ENCODE results near the gene CDK5. TPM values are rescaled to one million over a fixed set of nuclear protein-coding genes. Genes with fewer than 3 reads are reported as not detected.
A peak's percentile ranks its signal among the peaks of the same experiment; 100 is the strongest.
"Not testable (repeated sequence)": the region's sequence is repeated elsewhere in the genome, so short reads cannot be mapped to it uniquely, and the experiment has no call there.

Gene CDK5
- polyA plus RNA-seq, 1 donor (not counting 4 experiments of a cell fraction or from before 2014, with no cell fraction given) = 19.3 TPM

DNA sequence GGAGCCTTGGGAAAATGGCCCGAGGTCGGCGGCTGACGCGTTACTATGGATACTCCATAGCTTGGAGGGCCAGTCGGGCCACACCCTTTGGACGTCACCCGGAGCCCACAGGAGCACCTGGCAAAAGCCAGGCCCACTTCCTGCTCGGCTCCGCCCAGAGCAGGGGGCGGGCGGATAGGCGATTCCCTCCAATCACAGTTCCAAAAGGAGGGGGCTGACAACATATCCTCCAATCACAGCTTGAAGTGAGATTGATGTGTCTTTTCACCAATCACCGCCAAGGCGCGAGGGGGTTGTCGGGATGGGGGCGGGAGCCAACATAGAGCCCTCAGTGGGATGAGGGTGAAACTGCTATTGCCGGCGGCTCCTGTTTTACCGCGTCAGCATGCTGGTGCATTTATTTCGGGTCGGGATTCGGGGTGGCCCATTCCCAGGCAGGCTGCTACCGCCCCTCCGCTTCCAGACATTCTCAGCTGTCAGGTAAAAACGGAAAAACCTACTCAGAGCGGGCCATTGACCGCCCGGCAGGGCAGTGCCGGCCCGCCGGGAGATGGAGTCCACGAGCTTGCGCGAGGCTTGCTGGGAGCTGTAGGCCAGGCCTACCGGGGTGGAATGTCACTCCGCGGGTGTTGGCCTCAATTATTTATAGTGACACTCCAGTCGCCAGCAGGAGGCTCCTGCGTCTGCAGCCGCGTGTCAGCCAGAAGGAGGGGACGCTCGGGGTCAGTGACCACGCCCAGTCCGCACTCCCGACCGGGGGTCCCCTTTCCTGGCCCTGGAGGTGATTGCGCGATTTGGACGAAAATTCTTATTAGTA lies 29.4 kb downstream of the CDK5 start, which contains the start of gene ABCB8:
Gene ABCB8 (plus strand): TSS at position 320 of the 817 bp plus-strand sequence. CDS start 66 bp downstream, at position 386.
- Histone ChIP-seq H3K36me3 (ENCODE audit: control insufficient read depth in 2 of 2, extremely low read depth in 1 of 2, insufficient read depth in 2 of 2, low read length in 2 of 2) (peaks cover 3 to 8% of the 10 kb centered on the region in 2 experiments), H3K27ac (ENCODE audit: control insufficient read depth, insufficient read depth, low read length) (peak within 1 kb of the TSS; percentile 97), H3K9me3 (ENCODE audit: control insufficient read depth, low read depth, low read length) (no peaks in the 10 kb centered on the region), H3K4me2 (ENCODE audit: control insufficient read depth, extremely low read depth, insufficient read depth, low read depth, low read length) (peak within 1 kb of the TSS; percentile 83), H3K27me3 (ENCODE audit: control insufficient read depth, extremely low read depth, insufficient read depth, low read length) (no peaks in the 10 kb centered on the region), H3K79me2 (ENCODE audit: control insufficient read depth, insufficient read depth, low read length) (peaks cover 6% of the 10 kb centered on the region), H3K9ac (ENCODE audit: control insufficient read depth, extremely low read depth, insufficient read depth, low read length) (peak within 1 kb of the TSS; percentile 95), H3K4me1 (ENCODE audit: control insufficient read depth, extremely low read depth, insufficient read depth, low read length) (peaks cover 21% of the 10 kb centered on the region), H2AFZ (ENCODE audit: control insufficient read depth, low read length) (peak within 1 kb of the TSS; percentile 85), H3K4me3 (ENCODE audit: control insufficient read depth in 2 of 3, extremely low read depth in 1 of 3, insufficient read depth in 2 of 3, low read depth in 1 of 3, low read length in 3 of 3) (peak within 1 kb of the TSS; percentile 50 to 94 (median 75)), H3K9me1 (ENCODE audit: control insufficient read depth, extremely low read depth, insufficient read depth, low read length) (peaks cover 2% of the 10 kb centered on the region), H4K20me1 (ENCODE audit: control insufficient read depth, extremely low read depth, insufficient read depth, low read length) (no peaks in the 10 kb centered on the region)
- TF ChIP-seq, protein P1, sequence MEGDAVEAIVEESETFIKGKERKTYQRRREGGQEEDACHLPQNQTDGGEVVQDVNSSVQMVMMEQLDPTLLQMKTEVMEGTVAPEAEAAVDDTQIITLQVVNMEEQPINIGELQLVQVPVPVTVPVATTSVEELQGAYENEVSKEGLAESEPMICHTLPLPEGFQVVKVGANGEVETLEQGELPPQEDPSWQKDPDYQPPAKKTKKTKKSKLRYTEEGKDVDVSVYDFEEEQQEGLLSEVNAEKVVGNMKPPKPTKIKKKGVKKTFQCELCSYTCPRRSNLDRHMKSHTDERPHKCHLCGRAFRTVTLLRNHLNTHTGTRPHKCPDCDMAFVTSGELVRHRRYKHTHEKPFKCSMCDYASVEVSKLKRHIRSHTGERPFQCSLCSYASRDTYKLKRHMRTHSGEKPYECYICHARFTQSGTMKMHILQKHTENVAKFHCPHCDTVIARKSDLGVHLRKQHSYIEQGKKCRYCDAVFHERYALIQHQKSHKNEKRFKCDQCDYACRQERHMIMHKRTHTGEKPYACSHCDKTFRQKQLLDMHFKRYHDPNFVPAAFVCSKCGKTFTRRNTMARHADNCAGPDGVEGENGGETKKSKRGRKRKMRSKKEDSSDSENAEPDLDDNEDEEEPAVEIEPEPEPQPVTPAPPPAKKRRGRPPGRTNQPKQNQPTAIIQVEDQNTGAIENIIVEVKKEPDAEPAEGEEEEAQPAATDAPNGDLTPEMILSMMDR (optimal IDR thresholded peaks at IDR 0.05 in 1 of 3, IDR thresholded peaks at IDR 0.05 in 1 of 3, conservative IDR thresholded peaks at IDR 0.05 in 1 of 3; ENCODE audit: extremely low read depth in 1 of 3, insufficient read depth in 2 of 3, low read length in 3 of 3) = peak; percentile 31 to 56 (median 31)
- TF ChIP-seq EZH2 (IDR thresholded peaks at IDR 0.05; ENCODE audit: low read length) = no peak
- DNase-seq (ENCODE audit: low read depth, low spot score) (peak; percentile 98), FAIRE-seq (peak; percentile 57)
- dilution Hi-C loops (cut with MboI; ENCODE audit: extremely low pct_ligation_motif_present, low sequenced_read_pairs) = no loop called here

DNA sequence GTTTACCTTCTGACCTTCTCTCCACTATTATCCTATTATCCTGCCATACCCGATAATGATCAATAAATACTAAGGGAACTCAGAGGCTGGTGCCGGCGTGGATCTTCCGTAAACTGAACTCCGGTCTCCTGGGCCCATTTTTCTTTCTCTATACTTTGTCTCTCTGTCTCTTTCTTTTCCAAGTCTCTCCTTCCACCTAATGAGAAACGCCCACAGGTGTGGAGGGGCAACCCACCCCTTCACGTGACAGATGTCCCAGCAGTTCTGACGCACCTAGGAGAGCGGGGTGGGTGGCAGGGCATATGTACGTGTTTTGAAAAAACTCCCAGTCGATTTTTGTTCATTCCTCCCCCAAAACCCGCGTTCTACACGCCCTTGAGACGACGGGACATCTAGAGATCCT lies 30.0 kb downstream of the CDK5 start:
- FAIRE-seq = not testable (repeated sequence)

DNA sequence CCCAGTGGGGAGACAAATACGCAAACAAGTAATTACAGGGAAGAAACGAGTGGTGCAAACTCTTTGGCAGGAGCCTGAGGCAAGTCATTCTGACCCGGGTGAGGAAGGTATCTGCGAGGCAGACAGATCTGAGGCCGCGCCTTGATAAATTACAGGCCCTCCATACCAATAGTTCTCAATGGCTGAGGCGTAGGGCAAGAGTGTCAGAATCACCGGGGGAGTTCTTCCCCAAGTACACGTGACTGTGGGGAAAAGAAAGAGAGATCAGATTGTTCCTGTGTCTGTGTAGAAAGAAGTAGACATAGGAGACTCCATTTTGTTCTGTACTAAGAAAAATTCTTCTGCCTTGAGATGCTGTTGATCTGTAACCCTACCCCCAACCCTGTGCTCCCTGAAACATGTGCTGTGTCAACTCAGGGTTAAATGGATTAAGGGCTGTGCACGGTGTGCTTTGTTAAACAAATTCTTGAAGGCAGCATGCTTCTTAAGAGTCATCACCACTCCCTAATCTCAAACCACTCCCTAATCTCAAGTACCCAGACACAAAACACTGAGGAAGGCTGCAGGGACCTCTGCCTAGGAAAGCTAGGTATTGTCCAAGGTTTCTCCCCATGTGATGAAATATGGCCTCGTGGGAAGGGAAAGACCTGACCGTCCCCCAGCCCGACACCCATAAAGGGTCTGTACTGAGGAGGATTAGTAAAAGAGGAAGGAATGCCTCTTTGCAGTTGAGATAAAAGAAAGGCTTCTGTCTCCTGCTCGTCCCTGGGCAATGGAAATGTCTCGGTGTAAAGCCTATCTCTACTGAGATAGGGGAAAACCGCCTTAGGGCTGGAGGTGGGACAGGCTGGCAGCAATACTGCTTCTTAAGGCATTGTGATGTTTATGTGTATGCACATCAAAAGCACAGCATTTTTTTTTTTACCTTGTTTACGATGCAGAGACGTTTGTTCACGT lies 30.6 kb downstream of the CDK5 start:
- DNase-seq (ENCODE audit: low read depth, low spot score) = peak; percentile 42
- H3K79me2 ChIP-seq (ENCODE audit: control insufficient read depth, insufficient read depth, low read length); H4K20me1 ChIP-seq (ENCODE audit: control insufficient read depth, extremely low read depth, insufficient read depth, low read length); H3K9me1 ChIP-seq (ENCODE audit: control insufficient read depth, extremely low read depth, insufficient read depth, low read length); dilution Hi-C loops (cut with MboI; ENCODE audit: extremely low pct_ligation_motif_present, low sequenced_read_pairs); H3K9me3 ChIP-seq (ENCODE audit: control insufficient read depth, low read depth, low read length); FAIRE-seq; H3K27me3 ChIP-seq (ENCODE audit: control insufficient read depth, extremely low read depth, insufficient read depth, low read length); H3K36me3 ChIP-seq (ENCODE audit: control insufficient read depth in 2 of 2, extremely low read depth in 1 of 2, insufficient read depth in 2 of 2, low read length in 2 of 2): not testable (repeated sequence)
- Histone ChIP-seq H3K27ac (ENCODE audit: control insufficient read depth, insufficient read depth, low read length) (peak overlapping the region; percentile 97), H3K9ac (ENCODE audit: control insufficient read depth, extremely low read depth, insufficient read depth, low read length) (peak overlapping the region; percentile 95), H3K4me2 (ENCODE audit: control insufficient read depth, extremely low read depth, insufficient read depth, low read depth, low read length) (peak overlapping the region; percentile 83), H3K4me3 (ENCODE audit: control insufficient read depth in 2 of 3, extremely low read depth in 1 of 3, insufficient read depth in 2 of 3, low read depth in 1 of 3, low read length in 3 of 3) (peak overlapping the region in 2 of 3 experiments; percentile 60 to 75), H3K4me1 (ENCODE audit: control insufficient read depth, extremely low read depth, insufficient read depth, low read length) (peaks cover 21% of the 10 kb centered on the region), H2AFZ (ENCODE audit: control insufficient read depth, low read length) (peak overlapping the region; percentile 7)

More for the DNA sequence above, 30.0 kb downstream of the CDK5 start:
- Histone ChIP-seq H3K4me2 (ENCODE audit: control insufficient read depth, extremely low read depth, insufficient read depth, low read depth, low read length) (peak overlapping the region; percentile 83), H2AFZ (ENCODE audit: control insufficient read depth, low read length) (peak overlapping the region; percentile 69), H3K27ac (ENCODE audit: control insufficient read depth, insufficient read depth, low read length) (peak overlapping the region; percentile 97), H3K9ac (ENCODE audit: control insufficient read depth, extremely low read depth, insufficient read depth, low read length) (peak overlapping the region; percentile 95), H3K4me1 (ENCODE audit: control insufficient read depth, extremely low read depth, insufficient read depth, low read length) (peaks cover 21% of the 10 kb centered on the region), H3K4me3 (ENCODE audit: control insufficient read depth in 2 of 3, extremely low read depth in 1 of 3, insufficient read depth in 2 of 3, low read depth in 1 of 3, low read length in 3 of 3) (peak overlapping the region; percentile 21 to 75 (median 60))
- DNase-seq (ENCODE audit: low read depth, low spot score); dilution Hi-C loops (cut with MboI; ENCODE audit: extremely low pct_ligation_motif_present, low sequenced_read_pairs); H3K27me3 ChIP-seq (ENCODE audit: control insufficient read depth, extremely low read depth, insufficient read depth, low read length); H4K20me1 ChIP-seq (ENCODE audit: control insufficient read depth, extremely low read depth, insufficient read depth, low read length); H3K9me1 ChIP-seq (ENCODE audit: control insufficient read depth, extremely low read depth, insufficient read depth, low read length); H3K9me3 ChIP-seq (ENCODE audit: control insufficient read depth, low read depth, low read length); H3K79me2 ChIP-seq (ENCODE audit: control insufficient read depth, insufficient read depth, low read length); H3K36me3 ChIP-seq (ENCODE audit: control insufficient read depth in 2 of 2, extremely low read depth in 1 of 2, insufficient read depth in 2 of 2, low read length in 2 of 2): not testable (repeated sequence)

All from keratinocyte (primary cell).